ENCODE results near the gene HDAC8. TPM values are rescaled to one million over a fixed set of nuclear protein-coding genes. Genes with fewer than 3 reads are reported as not detected.
A peak's percentile ranks its signal among the peaks of the same experiment; 100 is the strongest.

HDAC8 gene
- total RNA-seq, 1 experiment from 2014 or later = 27.0 TPM

DNA sequence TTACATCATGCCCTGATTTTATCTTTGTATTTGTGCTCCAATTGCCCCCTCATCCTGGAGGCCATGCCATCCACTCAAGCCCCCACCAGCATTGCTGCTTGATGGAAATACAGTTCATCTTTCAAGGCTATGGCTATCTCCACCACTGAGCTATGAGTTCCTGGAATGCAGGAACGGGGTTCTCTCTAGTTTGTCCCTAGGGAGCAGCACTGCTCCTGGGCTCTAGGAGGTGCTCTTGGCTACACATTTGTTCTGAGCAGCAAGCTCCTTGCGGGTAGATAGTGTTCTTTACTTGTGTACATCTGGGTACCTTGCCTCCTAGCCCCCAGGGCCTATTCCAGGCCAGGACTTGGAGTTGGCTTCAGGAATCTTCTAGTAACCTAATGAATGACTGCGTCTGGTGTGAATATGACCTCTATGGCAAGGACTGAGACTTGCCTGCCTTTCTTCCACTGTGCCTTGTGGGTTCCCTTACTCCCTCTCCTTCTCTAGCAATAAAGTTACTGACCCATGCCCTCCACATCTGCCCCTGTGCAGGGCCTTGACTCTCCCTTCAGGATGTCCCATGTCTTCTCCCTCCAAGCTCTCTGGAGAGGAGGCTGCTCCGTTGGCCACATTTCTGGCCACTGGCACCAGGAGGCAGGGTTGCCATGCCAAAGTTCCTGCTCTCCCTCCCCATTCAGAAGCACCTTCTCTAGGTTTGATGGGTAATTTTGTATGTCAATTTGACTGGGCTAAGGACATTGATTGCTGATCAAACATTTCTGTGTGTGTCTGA, 274.5 kb downstream of the HDAC8 start:
- DNase-seq (ENCODE audit: low read depth) = peak; percentile 18

DNA sequence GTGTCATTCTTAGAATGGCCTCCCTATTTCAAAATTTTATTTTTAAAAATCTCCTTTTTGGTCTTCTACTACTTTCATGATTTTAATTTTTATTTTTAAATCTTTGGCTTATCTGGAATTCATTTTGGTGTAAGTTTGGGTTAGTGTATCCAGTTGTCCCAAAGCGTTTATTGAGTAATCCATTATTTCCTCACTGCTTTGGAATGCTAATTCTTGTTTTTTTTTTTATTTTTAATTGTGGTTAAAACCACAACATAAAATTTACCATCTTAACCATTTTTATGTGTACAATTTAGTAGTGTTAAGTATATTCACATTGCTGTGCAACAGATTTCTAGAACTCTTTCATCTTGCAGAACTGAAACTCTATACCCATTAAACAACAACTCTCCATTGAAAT, 275.7 kb downstream of the HDAC8 start:
- no peak for DNase-seq (ENCODE audit: low read depth)

DNA sequence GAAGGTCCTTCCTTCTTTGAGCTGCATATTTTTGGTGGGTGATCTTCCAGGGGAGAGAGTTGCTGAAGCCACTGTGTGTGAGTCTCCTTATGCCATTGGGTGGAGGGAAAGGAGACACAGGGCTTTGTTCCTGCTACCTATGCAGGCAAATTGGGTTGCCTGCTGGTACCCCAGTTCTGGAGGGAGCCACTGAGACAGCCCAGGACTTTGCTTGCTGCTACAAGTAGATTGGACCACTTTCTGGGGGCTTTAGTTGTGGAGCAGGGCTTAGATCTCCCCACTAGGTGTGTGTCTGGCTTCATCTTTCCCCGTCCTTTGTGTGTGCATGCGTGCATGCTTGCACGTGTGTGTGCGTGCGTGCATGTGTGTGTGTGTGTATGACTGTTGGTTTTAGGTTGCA, 276.9 kb downstream of the HDAC8 start:
- DNase-seq (ENCODE audit: low read depth) = no peak

DNA sequence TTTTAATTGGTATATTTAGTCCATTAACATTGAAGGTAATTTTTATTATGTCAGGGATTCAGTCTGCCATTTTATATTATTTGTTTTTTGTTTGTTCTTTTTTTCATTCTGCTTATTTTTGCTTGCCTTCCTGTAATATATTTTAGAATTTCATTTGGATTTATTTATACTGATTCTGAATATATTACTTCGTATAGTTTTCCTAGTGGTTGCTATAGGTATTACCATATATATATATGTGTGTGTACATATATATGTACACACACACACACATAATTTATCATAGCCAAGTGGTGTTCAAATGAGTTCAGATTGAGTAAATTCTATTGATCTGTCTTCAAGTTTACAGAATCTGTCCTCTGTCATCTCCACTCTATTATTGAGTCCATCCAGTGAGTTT, 278.1 kb downstream of the HDAC8 start:
- no peak for DNase-seq (ENCODE audit: low read depth)

DNA sequence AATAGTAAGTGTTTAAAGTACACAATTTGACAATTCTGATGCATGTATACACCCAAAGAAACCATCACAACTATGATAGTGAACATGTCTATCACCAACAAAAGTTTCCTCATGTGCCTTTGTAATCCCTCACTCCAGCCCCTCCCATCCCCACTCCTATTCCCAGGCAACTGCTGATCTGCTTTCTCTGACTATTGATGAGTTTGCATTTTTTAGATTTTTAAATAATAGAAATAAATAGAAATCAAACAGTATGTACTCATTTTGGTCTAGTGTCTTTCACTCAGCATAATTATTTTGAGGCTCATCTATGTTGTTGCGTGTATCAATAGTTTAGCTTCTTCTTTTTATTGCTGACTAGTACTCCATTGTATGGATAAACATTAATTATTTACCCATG, 290.3 kb downstream of the HDAC8 start:
- DNase-seq (ENCODE audit: low read depth) = no peak

DNA sequence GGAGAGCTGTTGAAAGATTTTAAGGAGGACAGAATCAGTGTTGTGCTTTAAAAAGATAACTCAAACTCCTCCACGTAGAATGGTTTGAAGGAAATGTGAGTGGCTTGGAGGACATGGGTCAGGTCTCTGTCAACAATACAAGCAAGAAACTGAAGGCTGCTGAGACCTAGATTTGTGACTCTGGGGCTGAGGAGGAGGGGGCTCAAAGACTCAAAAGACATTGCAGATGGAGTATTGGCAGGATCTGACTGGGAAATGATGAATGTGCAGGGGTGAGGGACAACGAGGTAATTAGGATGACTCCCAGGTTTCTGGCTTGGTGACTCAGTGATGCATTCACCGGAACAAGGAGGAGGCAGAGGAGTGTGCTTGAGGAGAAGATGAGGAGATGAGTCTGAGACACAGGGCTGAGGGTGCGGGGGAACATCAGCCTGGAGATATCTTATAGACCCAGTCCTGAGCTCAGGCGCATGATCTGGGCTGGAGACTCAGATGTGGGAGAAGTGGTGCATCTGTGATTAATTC, 292.3 kb downstream of the HDAC8 start:
- DNase-seq (ENCODE audit: low read depth) = peak; percentile 86

Small RNA genes within 50 kb of the gene (small RNA-seq; reads per million reads assigned to genes)
- gene RF00019 (not detected), gene RNU2-68P (4.7 reads per million, percentile 88 among the genes with 10 or more reads in this experiment)

Other genes starting within 250 kb of the HDAC8 start
- gene PHKA1, start 141.5 kb upstream of the HDAC8 start, total RNA-seq (2014; rRNA removed; shearing (Covaris generic)) = 6.9 and 8.3 TPM in 2 replicates
- not detected in 2 replicates for gene DMRTC1B, start 204.0 kb upstream of the HDAC8 start, total RNA-seq (2014; rRNA removed; shearing (Covaris generic))
- gene FAM236B, start 209.8 kb upstream of the HDAC8 start, total RNA-seq (2014; rRNA removed; shearing (Covaris generic)) = not detected in 2 replicates
- not detected in 2 replicates for gene FAM236D, start 235.4 kb upstream of the HDAC8 start, total RNA-seq (2014; rRNA removed; shearing (Covaris generic))